Liver (tissue), 9 donors: ENCODE measurements around the gene NDUFS1. TPM values are rescaled to one million over a fixed set of nuclear protein-coding genes. Genes with fewer than 3 reads are reported as not detected.
A peak's percentile ranks its signal among the peaks of the same experiment; 100 is the strongest.
"Not testable (repeated sequence)": the region's sequence is repeated elsewhere in the genome, so short reads cannot be mapped to it uniquely, and the experiment has no call there.

Source experiments
- DNase-seq: peaks from one replicate; pipeline ENCODE4 v3.0.0-alpha.2; 2017; ENCODE audit warnings: low spot score
- H3K27ac ChIP-seq, 2 donors: one replicate each; pipeline ENCODE4 v1.7.0; 2013; ENCODE audit warnings: inconsistent platforms in 2 of 2, low read length in 2 of 2, control low read depth in 1 of 2, low read depth in 1 of 2, mild to moderate bottlenecking in 1 of 2
- H3K27me3 ChIP-seq, 4 donors: one replicate each; pipeline versions ENCODE4 v1.6.1 to v1.7.0; 2013; ENCODE audit warnings: low read length in 3 of 4, inconsistent platforms in 1 of 4, mild to moderate bottlenecking in 1 of 4, moderate library complexity in 1 of 4; ENCODE audit not compliant: control insufficient read depth in 4 of 4, insufficient read depth in 4 of 4
- H3K36me3 ChIP-seq, 4 donors: one replicate each; pipeline versions ENCODE4 v1.6.1 to v1.7.0; 2013; ENCODE audit warnings: low read length in 3 of 4, mild to moderate bottlenecking in 3 of 4, low read depth in 1 of 4, moderate library complexity in 1 of 4; ENCODE audit not compliant: control insufficient read depth in 4 of 4, insufficient read depth in 3 of 4
- H3K4me1 ChIP-seq, 4 donors: one replicate each; pipeline versions ENCODE4 v1.6.1 to v1.7.0; 2013; ENCODE audit warnings: low read length in 3 of 4, mild to moderate bottlenecking in 3 of 4, moderate library complexity in 1 of 4; ENCODE audit not compliant: control insufficient read depth in 4 of 4, insufficient read depth in 4 of 4
- H3K4me3 ChIP-seq, 3 donors: one replicate each; pipeline versions ENCODE4 v1.6.1 to v1.7.0; 2013; ENCODE audit warnings: low read length in 3 of 3, control low read depth in 1 of 3, low read depth in 1 of 3, mild to moderate bottlenecking in 1 of 3
- H3K9ac ChIP-seq, 2 donors: one replicate each; pipeline ENCODE4 v1.7.0; 2013; ENCODE audit warnings: low read length in 2 of 2, mild to moderate bottlenecking in 2 of 2, moderate library complexity in 2 of 2, control low read depth in 1 of 2, low read depth in 1 of 2
- H3K9me3 ChIP-seq, 4 donors: one replicate each; pipeline versions ENCODE4 v1.6.1 to v1.7.0; 2013; ENCODE audit warnings: low read length in 3 of 4; ENCODE audit not compliant: control insufficient read depth in 4 of 4
- ATF3 ChIP-seq: IDR thresholded peaks from 2 replicates; pipeline ENCODE4 v1.6.1; 2016; ENCODE audit warnings: antibody characterized with exemption
- CTCF ChIP-seq: fragments of 150-350 bp; IDR thresholded peaks from 2 replicates; pipeline ENCODE4 v1.5.1; 2017; ENCODE audit warnings: improper control_type of control experiment, low read depth, low read length; ENCODE audit not compliant: missing input control
- EGR1 ChIP-seq, 2 donors: IDR thresholded peaks; 2 replicates each; pipeline ENCODE4 v1.6.1; 2016 to 2018; ENCODE audit warnings: antibody characterized with exemption in 2 of 2, low read depth in 2 of 2
- GABPA ChIP-seq, 2 donors: IDR thresholded peaks in 1 of 2; conservative IDR thresholded peaks in 1 of 2; 2 replicates each; pipeline ENCODE4 v1.6.1; 2016; ENCODE audit warnings: antibody characterized with exemption in 2 of 2, mild to moderate bottlenecking in 1 of 2, moderate library complexity in 1 of 2
- JUND ChIP-seq, 2 donors: IDR thresholded peaks; 2 replicates each; pipeline ENCODE4 v1.6.1; 2016; ENCODE audit warnings: antibody characterized with exemption in 2 of 2
- MAX ChIP-seq: IDR thresholded peaks from 2 replicates; pipeline ENCODE4 v1.6.1; 2016; ENCODE audit warnings: antibody characterized with exemption
- NR2F2 ChIP-seq: IDR thresholded peaks from 2 replicates; pipeline ENCODE4 v1.6.1; 2016; ENCODE audit warnings: antibody characterized with exemption
- RAD21 ChIP-seq, 2 donors: IDR thresholded peaks; 2 replicates each; pipeline ENCODE4 v1.6.1; 2016; ENCODE audit warnings: antibody characterized with exemption in 2 of 2, mild to moderate bottlenecking in 2 of 2
- TAF1 ChIP-seq: conservative IDR thresholded peaks from 2 replicates; pipeline ENCODE4 v1.6.1; 2016; ENCODE audit warnings: antibody characterized with exemption, mild to moderate bottlenecking
- YY1 ChIP-seq: IDR thresholded peaks from 2 replicates; pipeline ENCODE4 v1.6.1; 2016; ENCODE audit warnings: antibody characterized with exemption, mild to moderate bottlenecking
- WGBS: extraction: QIAGEN DNeasy Blood & Tissue Kit; methylation state at CpG from one replicate; pipeline ENCODE4 v1.1.7; 2013; 5-methylcytosine and 5-hydroxymethylcytosine counted together
- polyA plus RNA-seq, 2 donors: library from polyadenylated mRNA; stranded (reverse) in 1 of 2; unstranded in 1 of 2; fragments of 200-250 nt in 1 of 2; fragments of >200 nt in 1 of 2; fragmentation: Nextera tagmentation in 1 of 2; extraction: Ambion mirVana in 1 of 2; gene quantifications; one replicate each; pipeline versions ENCODE4 v1.2.1 to v1.2.3, GENCODE V29; 2013 to 2015
- total RNA-seq, 2 donors: library from RNA; depleted of rRNA; stranded (reverse); fragments of >200 nt; gene quantifications; one replicate each; pipeline ENCODE4 v1.2.3, GENCODE V29; 2014
- donor health status: healthy.
- donor health status: healthy.
- donor health status: healthy.
- donor health status: healthy.
- donor health status: healthy.

NDUFS1 gene
- total and polyA plus RNA-seq, 4 donors: 39.7 to 167 (median 83.2) TPM

GRCh38 chr2:206173147-206173546, 13.9 kb upstream of the NDUFS1 start:
- TF ChIP-seq CTCF: no peak
- no peak for TF ChIP-seq ATF3
- TF ChIP-seq EGR1 (IDR thresholded peaks at IDR 0.05; ENCODE audit: low read depth in 2 of 2): no peak
- no peak for TF ChIP-seq TAF1
- TF ChIP-seq NR2F2: no peak
- Histone ChIP-seq H3K27ac (no peak overlapping the region), H3K9ac (no peak overlapping the region), H3K4me3 (no peak overlapping the region), H3K36me3 (no peaks in the 10 kb centered on the region), H3K9me3 (no peaks in the 10 kb centered on the region), H3K27me3 (no peaks in the 10 kb centered on the region), H3K4me1 (no peaks in the 10 kb centered on the region)
- WGBS: 96% methylated on average over 4 of the region's 4 CpGs
- DNase-seq: no peak

- not testable (repeated sequence) for H3K36me3 ChIP-seq, H3K4me1 ChIP-seq, H3K4me3 ChIP-seq, H3K9me3 ChIP-seq, H3K9ac ChIP-seq, DNase-seq, H3K27me3 ChIP-seq, H3K27ac ChIP-seq
- WGBS: 98% methylated on average over 45 of the region's 52 CpGs
These were observed 12.6 kb upstream of the NDUFS1 start for GRCh38 chr2:206171624-206172397.

GRCh38 chr2:206168230-206168629, 9.0 kb upstream of the NDUFS1 start:
- not testable (repeated sequence) for H3K27ac ChIP-seq, DNase-seq, H3K9me3 ChIP-seq, H3K4me3 ChIP-seq, H3K4me1 ChIP-seq, H3K36me3 ChIP-seq, H3K9ac ChIP-seq, H3K27me3 ChIP-seq
- WGBS: 86% methylated on average over 4 of the region's 4 CpGs

GRCh38 chr2:206164261-206164862, 5.1 kb upstream of the NDUFS1 start:
- H3K9ac ChIP-seq: no peak overlapping the region
- WGBS: 75% methylated on average over 2 of the region's 2 CpGs
- H3K27ac ChIP-seq: no peak overlapping the region
- no peaks in the 10 kb centered on the region for H3K9me3 ChIP-seq
- H3K4me1 ChIP-seq: peaks cover 1 to 16% (median 8%) of the 10 kb centered on the region in 4 donors
- H3K36me3 ChIP-seq: peaks cover 13 to 26% (median 15%) of the 10 kb centered on the region in 4 donors
- H3K27me3 ChIP-seq: no peaks in the 10 kb centered on the region
- TF ChIP-seq MAX (no peak), YY1 (no peak), NR2F2 (no peak), RAD21 (IDR thresholded peaks at IDR 0.05) (peak; percentile 67 to 80), GABPA (IDR thresholded peaks at IDR 0.05 in 1 of 2, conservative IDR thresholded peaks at IDR 0.05 in 1 of 2) (no peak), JUND (IDR thresholded peaks at IDR 0.05) (no peak), CTCF (peak; percentile 67)
- DNase-seq: peak; percentile 55
- no peak overlapping the region for H3K4me3 ChIP-seq
